ENCODE data around the gene CDK19.

DNA sequence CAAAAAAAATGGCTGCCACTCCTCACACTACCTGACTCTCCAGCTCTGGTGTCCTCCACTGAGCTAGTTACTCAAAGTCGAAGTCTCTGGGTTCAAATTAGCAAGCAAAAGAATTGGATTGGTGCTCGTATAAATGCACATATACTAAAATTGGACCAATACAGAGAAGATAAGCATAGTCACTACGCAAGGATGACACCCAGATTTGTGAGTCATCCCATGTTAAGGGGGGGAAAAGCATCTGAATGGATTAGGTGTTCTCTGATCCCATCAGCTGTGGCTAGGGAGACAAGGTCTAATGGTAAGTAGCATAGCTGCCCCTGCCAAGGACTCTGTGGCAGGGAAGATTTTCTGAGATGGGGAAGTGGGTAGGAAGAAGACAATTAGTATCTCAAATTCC is 41.0 kb upstream of the CDK19 start:
- TF ChIP-seq, protein P1, sequence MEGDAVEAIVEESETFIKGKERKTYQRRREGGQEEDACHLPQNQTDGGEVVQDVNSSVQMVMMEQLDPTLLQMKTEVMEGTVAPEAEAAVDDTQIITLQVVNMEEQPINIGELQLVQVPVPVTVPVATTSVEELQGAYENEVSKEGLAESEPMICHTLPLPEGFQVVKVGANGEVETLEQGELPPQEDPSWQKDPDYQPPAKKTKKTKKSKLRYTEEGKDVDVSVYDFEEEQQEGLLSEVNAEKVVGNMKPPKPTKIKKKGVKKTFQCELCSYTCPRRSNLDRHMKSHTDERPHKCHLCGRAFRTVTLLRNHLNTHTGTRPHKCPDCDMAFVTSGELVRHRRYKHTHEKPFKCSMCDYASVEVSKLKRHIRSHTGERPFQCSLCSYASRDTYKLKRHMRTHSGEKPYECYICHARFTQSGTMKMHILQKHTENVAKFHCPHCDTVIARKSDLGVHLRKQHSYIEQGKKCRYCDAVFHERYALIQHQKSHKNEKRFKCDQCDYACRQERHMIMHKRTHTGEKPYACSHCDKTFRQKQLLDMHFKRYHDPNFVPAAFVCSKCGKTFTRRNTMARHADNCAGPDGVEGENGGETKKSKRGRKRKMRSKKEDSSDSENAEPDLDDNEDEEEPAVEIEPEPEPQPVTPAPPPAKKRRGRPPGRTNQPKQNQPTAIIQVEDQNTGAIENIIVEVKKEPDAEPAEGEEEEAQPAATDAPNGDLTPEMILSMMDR (IDR thresholded peaks at IDR 0.05) = no peak
- TF ChIP-seq POLR2A (IDR thresholded peaks at IDR 0.05) = no peak

All from adrenal gland (tissue), 5 donors.